Breast epithelium (tissue), 3 donors: Measurements from ENCODE around the gene HYAL3.

Experiments
- POLR2A ChIP-seq: fragments of 450-650 bp; IDR thresholded peaks from one replicate; pipeline ENCODE4 v1.6.1; 2016; ENCODE audit warnings: antibody characterized with exemption, mild to moderate bottlenecking, moderate library complexity
- TF ChIP-seq, protein P1 (sequence below), 3 donors: fragments of 450-650 bp; IDR thresholded peaks; one replicate each; pipeline ENCODE4 v1.5.1; 2016 to 2017; ENCODE audit warnings: antibody characterized with exemption in 3 of 3, mild to moderate bottlenecking in 3 of 3, moderate library complexity in 3 of 3

DNA sequence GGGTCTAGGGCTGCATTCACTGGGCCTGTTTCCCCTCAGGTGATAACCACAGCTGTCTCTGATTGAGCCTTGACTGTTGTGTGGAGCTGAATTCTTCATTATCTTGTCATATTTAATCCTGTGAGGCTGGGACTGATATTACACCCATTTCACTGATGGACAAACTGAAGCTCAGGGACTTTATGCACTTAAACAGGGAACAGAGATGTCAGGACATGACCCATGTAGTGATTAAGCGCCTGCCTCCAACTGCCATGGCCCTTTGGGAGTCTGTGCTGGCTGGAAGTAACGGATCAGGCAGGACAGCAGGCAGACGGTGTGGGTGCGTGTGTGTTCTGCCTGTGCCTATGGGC lies 55.7 kb downstream of the HYAL3 start:
- TF ChIP-seq, protein P1, sequence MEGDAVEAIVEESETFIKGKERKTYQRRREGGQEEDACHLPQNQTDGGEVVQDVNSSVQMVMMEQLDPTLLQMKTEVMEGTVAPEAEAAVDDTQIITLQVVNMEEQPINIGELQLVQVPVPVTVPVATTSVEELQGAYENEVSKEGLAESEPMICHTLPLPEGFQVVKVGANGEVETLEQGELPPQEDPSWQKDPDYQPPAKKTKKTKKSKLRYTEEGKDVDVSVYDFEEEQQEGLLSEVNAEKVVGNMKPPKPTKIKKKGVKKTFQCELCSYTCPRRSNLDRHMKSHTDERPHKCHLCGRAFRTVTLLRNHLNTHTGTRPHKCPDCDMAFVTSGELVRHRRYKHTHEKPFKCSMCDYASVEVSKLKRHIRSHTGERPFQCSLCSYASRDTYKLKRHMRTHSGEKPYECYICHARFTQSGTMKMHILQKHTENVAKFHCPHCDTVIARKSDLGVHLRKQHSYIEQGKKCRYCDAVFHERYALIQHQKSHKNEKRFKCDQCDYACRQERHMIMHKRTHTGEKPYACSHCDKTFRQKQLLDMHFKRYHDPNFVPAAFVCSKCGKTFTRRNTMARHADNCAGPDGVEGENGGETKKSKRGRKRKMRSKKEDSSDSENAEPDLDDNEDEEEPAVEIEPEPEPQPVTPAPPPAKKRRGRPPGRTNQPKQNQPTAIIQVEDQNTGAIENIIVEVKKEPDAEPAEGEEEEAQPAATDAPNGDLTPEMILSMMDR (IDR thresholded peaks at IDR 0.05), result no peak
- no peak for TF ChIP-seq POLR2A
